ENCODE data around the gene PTPRN2. TPM values are rescaled to one million over a fixed set of nuclear protein-coding genes. Genes with fewer than 3 reads are reported as not detected.
A peak's percentile ranks its signal among the peaks of the same experiment; 100 is the strongest.

PTPRN2 gene
- total RNA-seq, 8 experiments from 2014 or later = 0.10 to 19.7 (median 10.8) TPM; not detected in 1

GRCh38 chr7:157560258-157560654, 1027.4 kb downstream of the PTPRN2 start:
- H3K4me1 ChIP-seq (replicated peaks in 1 of 2) = peaks cover 0 to 4% of the 10 kb centered on the region in 2 donors
- no peak for ATAC-seq (replicated peaks in 6 of 8)
- no CpG with 5 or more reads among the region's 20 CpGs for WGBS, 10 experiments
- in situ Hi-C loops (cut with MboI; ENCODE audit: low pct_unique_long_range_greater_than_20kb in 2 of 9, low sequenced_read_pairs in 9 of 9, unreplicated experiment in 9 of 9) = no loop called here
- no peak overlapping the region for H3K4me3 ChIP-seq
- H3K27ac ChIP-seq = no peak overlapping the region

- no peak overlapping the region for H3K27ac ChIP-seq
- ATAC-seq (replicated peaks in 6 of 8) = peak in 2 of 8 experiments; percentile 14 to 25
- 45 to 100% (median 49%) methylated on average over 1 to 9 of the region's 20 CpGs; no CpG with 5 or more reads in 6 of the 10 experiments for WGBS, 10 experiments
Observed at GRCh38 chr7:157559596-157560257, 1027.9 kb downstream of the PTPRN2 start.

GRCh38 chr7:157558875-157559595, 1028.6 kb downstream of the PTPRN2 start:
- ATAC-seq (replicated peaks in 6 of 8) = no peak
- in situ Hi-C loops (cut with MboI; ENCODE audit: low pct_unique_long_range_greater_than_20kb in 2 of 9, low sequenced_read_pairs in 9 of 9, unreplicated experiment in 9 of 9) = no loop called here
- no peak overlapping the region for H3K27ac ChIP-seq
- H3K4me1 ChIP-seq (replicated peaks in 1 of 2) = peaks cover 0 to 4% of the 10 kb centered on the region in 2 donors
- WGBS, 10 experiments = 0 to 92% (median 55%) methylated on average over 1 to 9 of the region's 27 CpGs; no CpG with 5 or more reads in 5 of the 10 experiments
- H3K4me3 ChIP-seq = no peak overlapping the region

More at GRCh38 chr7:157559596-157560257, 1027.9 kb downstream of the PTPRN2 start:
- H3K4me1 ChIP-seq (replicated peaks in 1 of 2) = peaks cover 0 to 4% of the 10 kb centered on the region in 2 donors
- no peak overlapping the region for H3K4me3 ChIP-seq
- in situ Hi-C loops (cut with MboI; ENCODE audit: low pct_unique_long_range_greater_than_20kb in 2 of 9, low sequenced_read_pairs in 9 of 9, unreplicated experiment in 9 of 9) = no loop called here

GRCh38 chr7:157558516-157558874, 1029.1 kb downstream of the PTPRN2 start:
- Histone ChIP-seq H3K27ac (no peak overlapping the region), H3K4me3 (no peak overlapping the region), H3K4me1 (replicated peaks in 1 of 2) (peaks cover 0 to 5% of the 10 kb centered on the region in 2 donors)
- in situ Hi-C loops (cut with MboI; ENCODE audit: low pct_unique_long_range_greater_than_20kb in 2 of 9, low sequenced_read_pairs in 9 of 9, unreplicated experiment in 9 of 9) = no loop called here
- WGBS, 10 experiments = 17 to 90% (median 75%) methylated on average over 1 to 6 of the region's 9 CpGs; no CpG with 5 or more reads in 4 of the 10 experiments
- ATAC-seq (replicated peaks in 6 of 8) = no peak

- no peak for ATAC-seq (replicated peaks in 6 of 8)
- in situ Hi-C loops (cut with MboI; ENCODE audit: low pct_unique_long_range_greater_than_20kb in 2 of 9, low sequenced_read_pairs in 9 of 9, unreplicated experiment in 9 of 9) = no loop called here
- WGBS, 10 experiments = 20 to 95% (median 79%) methylated on average over 1 to 11 of the region's 17 CpGs; no CpG with 5 or more reads in 5 of the 10 experiments
- Histone ChIP-seq H3K4me3 (no peak overlapping the region), H3K27ac (no peak overlapping the region), H3K4me1 (replicated peaks in 1 of 2) (peaks cover 0 to 10% of the 10 kb centered on the region in 2 donors)
Observed at GRCh38 chr7:157558061-157558460, 1029.6 kb downstream of the PTPRN2 start.

- Histone ChIP-seq H3K4me3 (no peak overlapping the region), H3K4me1 (replicated peaks in 1 of 2) (peaks cover 0 to 18% of the 10 kb centered on the region in 2 donors), H3K27ac (no peak overlapping the region)
- 0 to 60% (median 20%) methylated on average over 1 of the region's 1 CpG; no CpG with 5 or more reads in 5 of the 10 experiments for WGBS, 10 experiments
- in situ Hi-C loops (cut with MboI; ENCODE audit: low pct_unique_long_range_greater_than_20kb in 2 of 9, low sequenced_read_pairs in 9 of 9, unreplicated experiment in 9 of 9) = no loop called here
- no peak for ATAC-seq (replicated peaks in 6 of 8)
Observed at GRCh38 chr7:157557263-157557662, 1030.4 kb downstream of the PTPRN2 start.

GRCh38 chr7:157556642-157556944, 1031.0 kb downstream of the PTPRN2 start:
- WGBS, 10 experiments = 80% methylated on average over 1 of the region's 1 CpG; no CpG with 5 or more reads in 9 of the 10 experiments
- in situ Hi-C loops (cut with MboI; ENCODE audit: low pct_unique_long_range_greater_than_20kb in 2 of 9, low sequenced_read_pairs in 9 of 9, unreplicated experiment in 9 of 9) = no loop called here
- ATAC-seq (replicated peaks in 6 of 8) = no peak

GRCh38 chr7:157555944-157556641, 1031.5 kb downstream of the PTPRN2 start:
- Histone ChIP-seq H3K27ac (no peak overlapping the region), H3K4me1 (replicated peaks in 1 of 2) (peaks cover 0 to 23% of the 10 kb centered on the region in 2 donors), H3K4me3 (no peak overlapping the region)
- no peak for ATAC-seq (replicated peaks in 6 of 8)
- 20 to 100% (median 90%) methylated on average over 1 to 8 of the region's 10 CpGs; no CpG with 5 or more reads in 1 of the 10 experiments for WGBS, 10 experiments
- in situ Hi-C loops (cut with MboI; ENCODE audit: low pct_unique_long_range_greater_than_20kb in 2 of 9, low sequenced_read_pairs in 9 of 9, unreplicated experiment in 9 of 9) = no loop called here

More at GRCh38 chr7:157556642-157556944, 1031.0 kb downstream of the PTPRN2 start:
- Histone ChIP-seq H3K4me1 (replicated peaks in 1 of 2) (peaks cover 0 to 21% of the 10 kb centered on the region in 2 donors), H3K4me3 (no peak overlapping the region), H3K27ac (no peak overlapping the region)

- 21 to 92% (median 81%) methylated on average over 2 to 10 of the region's 12 CpGs; no CpG with 5 or more reads in 1 of the 10 experiments for WGBS, 10 experiments
- no peak for ATAC-seq (replicated peaks in 6 of 8)
- H3K27ac ChIP-seq = no peak overlapping the region
- H3K4me1 ChIP-seq (replicated peaks in 1 of 2) = peaks cover 0 to 30% of the 10 kb centered on the region in 2 donors
- no peak overlapping the region for H3K4me3 ChIP-seq
- in situ Hi-C loops (cut with MboI; ENCODE audit: low pct_unique_long_range_greater_than_20kb in 2 of 9, low sequenced_read_pairs in 9 of 9, unreplicated experiment in 9 of 9) = no loop called here
Observed at GRCh38 chr7:157555313-157555712, 1032.3 kb downstream of the PTPRN2 start.

GRCh38 chr7:157554393-157555238, 1033.0 kb downstream of the PTPRN2 start:
- Histone ChIP-seq H3K4me1 (replicated peaks in 1 of 2) (peaks cover 3 to 35% of the 10 kb centered on the region in 2 donors), H3K4me3 (no peak overlapping the region), H3K27ac (no peak overlapping the region)
- in situ Hi-C loops (cut with MboI; ENCODE audit: low pct_unique_long_range_greater_than_20kb in 2 of 9, low sequenced_read_pairs in 9 of 9, unreplicated experiment in 9 of 9) = no loop called here
- ATAC-seq (replicated peaks in 6 of 8) = no peak
- 27 to 100% (median 67%) methylated on average over 1 to 14 of the region's 28 CpGs; no CpG with 5 or more reads in 2 of the 10 experiments for WGBS, 10 experiments

GRCh38 chr7:157553256-157553655, 1034.4 kb downstream of the PTPRN2 start:
- in situ Hi-C loops (cut with MboI; ENCODE audit: low pct_unique_long_range_greater_than_20kb in 2 of 9, low sequenced_read_pairs in 9 of 9, unreplicated experiment in 9 of 9) = no loop called here
- ATAC-seq (replicated peaks in 6 of 8) = peak in 3 of 8 experiments; percentile 5 to 31 (median 11)
- peaks cover 7 to 46% of the 10 kb centered on the region in 2 donors for H3K4me1 ChIP-seq (replicated peaks in 1 of 2)
- no peak overlapping the region for H3K27ac ChIP-seq
- H3K4me3 ChIP-seq = no peak overlapping the region
- 37 to 100% (median 87%) methylated on average over 1 to 9 of the region's 18 CpGs; no CpG with 5 or more reads in 4 of the 10 experiments for WGBS, 10 experiments

GRCh38 chr7:157552295-157552993, 1035.2 kb downstream of the PTPRN2 start:
- Histone ChIP-seq H3K4me1 (replicated peaks in 1 of 2) (peaks cover 7 to 46% of the 10 kb centered on the region in 2 donors), H3K4me3 (no peak overlapping the region), H3K27ac (no peak overlapping the region)
- in situ Hi-C loops (cut with MboI; ENCODE audit: low pct_unique_long_range_greater_than_20kb in 2 of 9, low sequenced_read_pairs in 9 of 9, unreplicated experiment in 9 of 9) = no loop called here
- ATAC-seq (replicated peaks in 6 of 8) = peak in 1 of 8 experiments; percentile 42
- 56 to 91% (median 74%) methylated on average over 6 to 15 of the region's 26 CpGs; no CpG with 5 or more reads in 3 of the 10 experiments for WGBS, 10 experiments
